HEK293 (cell line): Measurements from ENCODE around the gene PKDREJ.

ENCODE experiments used
- CTCF ChIA-PET: fragments of 350-600 bp; formaldehyde crosslinking; extraction: SDS; loops from one replicate; lab custom pipeline; 2021; ENCODE audit warnings: antibody characterized with exemption; lab: Yijun Ruan, JAX
- POLR2A ChIA-PET: fragments of 300-600 bp; formaldehyde crosslinking; extraction: SDS; loops from one replicate; lab custom pipeline; 2020; ENCODE audit warnings: antibody characterized with exemption, inconsistent platforms; lab: Yijun Ruan, JAX
- H3K27ac ChIP-seq: fragments of 200-500 bp; sonication (Bioruptor generic); 2 replicates; pipeline ENCODE4 v1.5.1; 2014; ENCODE audit warnings: low read depth, low read length, control low read depth, inconsistent platforms; ENCODE audit errors: extremely low read depth
- H3K36me3 ChIP-seq, 2 experiments: fragments of 200-500 bp in 1 of 2; sonication (Bioruptor generic) in 1 of 2; 1 replicate in 1 of 2; 2 replicates in 1 of 2; pipeline ENCODE4 v1.5.1; 2014 to 2017; ENCODE audit warnings: inconsistent platforms in 2 of 2, low read length in 2 of 2; ENCODE audit not compliant: control insufficient read depth in 2 of 2, insufficient read depth in 1 of 2
- H3K4me1 ChIP-seq: fragments of 200-500 bp; sonication (Bioruptor generic); 2 replicates; pipeline ENCODE4 v1.5.1; 2014; ENCODE audit warnings: mild to moderate bottlenecking, low read length, inconsistent platforms; ENCODE audit not compliant: control insufficient read depth, insufficient read depth
- H3K4me3 ChIP-seq: 2 replicates; pipeline ENCODE4 v1.5.1; 2011; ENCODE audit warnings: low read depth, mild to moderate bottlenecking, control low read depth, low read length, moderate library complexity
- H3K9me3 ChIP-seq: fragments of 200-500 bp; sonication (Bioruptor generic); 2 replicates; pipeline ENCODE4 v1.5.1; 2014; ENCODE audit warnings: low read depth, low read length, inconsistent platforms; ENCODE audit not compliant: control insufficient read depth, insufficient read depth
- IKZF3 ChIP-seq: fragments of 450-650 bp; IDR thresholded peaks from 2 replicates; pipeline ENCODE4 v1.5.0; 2018; ENCODE audit warnings: missing biosample characterization, mild to moderate bottlenecking, missing genetic modification characterization, moderate library complexity
- INSM2 ChIP-seq: fragments of 450-650 bp; formaldehyde crosslinking; IDR thresholded peaks from 2 replicates; pipeline ENCODE4 v1.5.1; 2016; ENCODE audit warnings: missing biosample characterization, missing genetic modification characterization
- MEIS1 ChIP-seq: sonication (generic); formaldehyde crosslinking; IDR thresholded peaks from 2 replicates; pipeline ENCODE4 v1.8.1; 2022; ENCODE audit warnings: missing genetic modification reagents, mild to moderate bottlenecking, borderline replicate concordance
- OVOL3 ChIP-seq: fragments of 450-650 bp; formaldehyde crosslinking; IDR thresholded peaks from 2 replicates; pipeline ENCODE4 v1.5.1; 2016; ENCODE audit warnings: missing biosample characterization, missing genetic modification characterization
- PBX3 ChIP-seq: sonication (generic); formaldehyde crosslinking; IDR thresholded peaks from 2 replicates; pipeline ENCODE4 v1.8.1; 2022; ENCODE audit warnings: mild to moderate bottlenecking, moderate library complexity, missing genetic modification reagents
- TCF7L2 ChIP-seq: IDR thresholded peaks from 2 replicates; pipeline ENCODE4 v1.6.1; 2011; ENCODE audit warnings: low read depth, mild to moderate bottlenecking, inconsistent platforms, low read length, moderate library complexity, borderline replicate concordance
- YY2 ChIP-seq: fragments of 450-650 bp; formaldehyde crosslinking; IDR thresholded peaks from 2 replicates; pipeline ENCODE4 v1.5.1; 2016; ENCODE audit warnings: missing biosample characterization, missing genetic modification characterization
- ZBTB17 ChIP-seq: fragments of 450-650 bp; formaldehyde crosslinking; IDR thresholded peaks from 2 replicates; pipeline ENCODE4 v1.5.1; 2016; ENCODE audit warnings: missing biosample characterization, missing genetic modification characterization
- ZNF112 ChIP-seq: fragments of 450-650 bp; formaldehyde crosslinking; IDR thresholded peaks from 2 replicates; pipeline ENCODE4 v1.5.0; 2017; ENCODE audit warnings: missing biosample characterization, missing genetic modification characterization
- ZNF121 ChIP-seq: fragments of 450-650 bp; formaldehyde crosslinking; IDR thresholded peaks from 2 replicates; pipeline ENCODE4 v1.5.1; 2016; ENCODE audit warnings: missing biosample characterization, missing genetic modification characterization
- ZNF211 ChIP-seq: fragments of 450-650 bp; formaldehyde crosslinking; IDR thresholded peaks from 2 replicates; pipeline ENCODE4 v1.5.1; 2016; ENCODE audit warnings: low read depth, missing biosample characterization, missing genetic modification characterization
- ZNF214 ChIP-seq: fragments of 450-650 bp; formaldehyde crosslinking; IDR thresholded peaks from 2 replicates; pipeline ENCODE4 v1.5.1; 2017; ENCODE audit warnings: missing biosample characterization, mild to moderate bottlenecking, missing genetic modification characterization, borderline replicate concordance
- ZNF221 ChIP-seq: fragments of 450-650 bp; formaldehyde crosslinking; IDR thresholded peaks from 2 replicates; pipeline ENCODE4 v1.5.1; 2017; ENCODE audit warnings: missing biosample characterization, missing genetic modification characterization, borderline replicate concordance
- ZNF223 ChIP-seq: fragments of 450-650 bp; formaldehyde crosslinking; IDR thresholded peaks from 2 replicates; pipeline ENCODE4 v1.5.1; 2016; ENCODE audit warnings: missing biosample characterization, missing genetic modification characterization
- ZNF23 ChIP-seq: fragments of 450-650 bp; formaldehyde crosslinking; IDR thresholded peaks from 2 replicates; pipeline ENCODE4 v1.5.1; 2016; ENCODE audit warnings: missing biosample characterization, missing genetic modification characterization, borderline replicate concordance
- ZNF26 ChIP-seq: fragments of 450-650 bp; formaldehyde crosslinking; IDR thresholded peaks from 2 replicates; pipeline ENCODE4 v1.5.1; 2016; ENCODE audit warnings: missing biosample characterization, missing genetic modification characterization
- ZNF311 ChIP-seq: fragments of 450-650 bp; formaldehyde crosslinking; IDR thresholded peaks from 2 replicates; pipeline ENCODE4 v1.5.1; 2017; ENCODE audit warnings: missing biosample characterization, missing genetic modification characterization, borderline replicate concordance
- ZNF391 ChIP-seq: fragments of 450-650 bp; formaldehyde crosslinking; IDR thresholded peaks from 2 replicates; pipeline ENCODE4 v1.5.1; 2016; ENCODE audit warnings: low read depth, missing biosample characterization, missing genetic modification characterization, borderline replicate concordance
- ZNF571 ChIP-seq: fragments of 450-650 bp; formaldehyde crosslinking; IDR thresholded peaks from 2 replicates; pipeline ENCODE4 v1.5.0; 2017; ENCODE audit warnings: missing biosample characterization, missing genetic modification characterization
- ZNF791 ChIP-seq: fragments of 450-650 bp; formaldehyde crosslinking; IDR thresholded peaks from 2 replicates; pipeline ENCODE4 v1.5.1; 2016; ENCODE audit warnings: missing biosample characterization, missing genetic modification characterization
- ZSCAN23 ChIP-seq: fragments of 450-650 bp; formaldehyde crosslinking; IDR thresholded peaks from 2 replicates; pipeline ENCODE4 v1.5.1; 2016; ENCODE audit warnings: missing biosample characterization, missing genetic modification characterization
- ZSCAN30 ChIP-seq: fragments of 450-650 bp; IDR thresholded peaks from 2 replicates; pipeline ENCODE4 v1.5.1; 2018; ENCODE audit warnings: missing biosample characterization, mild to moderate bottlenecking, missing genetic modification characterization, moderate library complexity
- TF ChIP-seq, protein P1 (sequence below): fragments of 450-650 bp; formaldehyde crosslinking; IDR thresholded peaks from 2 replicates; pipeline ENCODE4 v1.5.1; 2016; ENCODE audit warnings: missing biosample characterization, missing genetic modification characterization
- TF ChIP-seq, protein P2 (sequence below): fragments of 450-650 bp; formaldehyde crosslinking; IDR thresholded peaks from 2 replicates; pipeline ENCODE4 v1.5.1; 2017; ENCODE audit warnings: missing biosample characterization, missing genetic modification characterization

The PKDREJ gene

GRCh38 chr22:46274381-46274780, 11.2 kb upstream of the PKDREJ start:
- Histone ChIP-seq H3K9me3 (no peaks in the 10 kb centered on the region), H3K4me3 (no peak overlapping the region), H3K27ac (no peak overlapping the region), H3K4me1 (no peaks in the 10 kb centered on the region), H3K36me3 (peaks cover 20 to 86% of the 10 kb centered on the region in 2 experiments)
- CTCF ChIA-PET, result no interaction called here
- no peak for TF ChIP-seq TCF7L2
- no peak for TF ChIP-seq INSM2 (tag by site-specific recombination)
- no peak for TF ChIP-seq ZNF221 (tag by site-specific recombination)
- TF ChIP-seq ZNF311, result no peak
- no peak for TF ChIP-seq ZNF23
- TF ChIP-seq ZNF571, result no peak
- no peak for TF ChIP-seq IKZF3
- TF ChIP-seq ZNF121, result no peak
- no peak for TF ChIP-seq ZBTB17 (tag by site-specific recombination)
- no peak for TF ChIP-seq ZNF214 (tag by site-specific recombination)
- no peak for TF ChIP-seq ZNF391 (tag by site-specific recombination)
- TF ChIP-seq PBX3, result no peak
- no peak for TF ChIP-seq ZNF211 (tag by site-specific recombination)
- no peak for TF ChIP-seq ZNF112 (tag by site-specific recombination)
- no peak for TF ChIP-seq ZNF26 (tag by site-specific recombination)
- no peak for TF ChIP-seq ZSCAN30 (tag by site-specific recombination)
- TF ChIP-seq ZNF791 (tag by site-specific recombination), result no peak
- TF ChIP-seq OVOL3 (tag by site-specific recombination), result no peak
- TF ChIP-seq ZSCAN23 (tag by site-specific recombination), result no peak
- POLR2A ChIA-PET, result no interaction called here

- Histone ChIP-seq H3K9me3 (no peaks in the 10 kb centered on the region), H3K27ac (no peak overlapping the region), H3K36me3 (peaks cover 20 to 83% of the 10 kb centered on the region in 2 experiments), H3K4me1 (no peaks in the 10 kb centered on the region), H3K4me3 (no peak overlapping the region)
- ChIA-PET CTCF (no interaction called here), POLR2A (no interaction called here)
- TF ChIP-seq MEIS1 (CRISPR knock-in tag), result no peak
- TF ChIP-seq ZNF26 (tag by site-specific recombination), result no peak
- TF ChIP-seq ZNF23, result no peak
- TF ChIP-seq, protein P1, sequence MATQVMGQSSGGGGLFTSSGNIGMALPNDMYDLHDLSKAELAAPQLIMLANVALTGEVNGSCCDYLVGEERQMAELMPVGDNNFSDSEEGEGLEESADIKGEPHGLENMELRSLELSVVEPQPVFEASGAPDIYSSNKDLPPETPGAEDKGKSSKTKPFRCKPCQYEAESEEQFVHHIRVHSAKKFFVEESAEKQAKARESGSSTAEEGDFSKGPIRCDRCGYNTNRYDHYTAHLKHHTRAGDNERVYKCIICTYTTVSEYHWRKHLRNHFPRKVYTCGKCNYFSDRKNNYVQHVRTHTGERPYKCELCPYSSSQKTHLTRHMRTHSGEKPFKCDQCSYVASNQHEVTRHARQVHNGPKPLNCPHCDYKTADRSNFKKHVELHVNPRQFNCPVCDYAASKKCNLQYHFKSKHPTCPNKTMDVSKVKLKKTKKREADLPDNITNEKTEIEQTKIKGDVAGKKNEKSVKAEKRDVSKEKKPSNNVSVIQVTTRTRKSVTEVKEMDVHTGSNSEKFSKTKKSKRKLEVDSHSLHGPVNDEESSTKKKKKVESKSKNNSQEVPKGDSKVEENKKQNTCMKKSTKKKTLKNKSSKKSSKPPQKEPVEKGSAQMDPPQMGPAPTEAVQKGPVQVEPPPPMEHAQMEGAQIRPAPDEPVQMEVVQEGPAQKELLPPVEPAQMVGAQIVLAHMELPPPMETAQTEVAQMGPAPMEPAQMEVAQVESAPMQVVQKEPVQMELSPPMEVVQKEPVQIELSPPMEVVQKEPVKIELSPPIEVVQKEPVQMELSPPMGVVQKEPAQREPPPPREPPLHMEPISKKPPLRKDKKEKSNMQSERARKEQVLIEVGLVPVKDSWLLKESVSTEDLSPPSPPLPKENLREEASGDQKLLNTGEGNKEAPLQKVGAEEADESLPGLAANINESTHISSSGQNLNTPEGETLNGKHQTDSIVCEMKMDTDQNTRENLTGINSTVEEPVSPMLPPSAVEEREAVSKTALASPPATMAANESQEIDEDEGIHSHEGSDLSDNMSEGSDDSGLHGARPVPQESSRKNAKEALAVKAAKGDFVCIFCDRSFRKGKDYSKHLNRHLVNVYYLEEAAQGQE (tag by site-specific recombination), result no peak
- TF ChIP-seq, protein P2, sequence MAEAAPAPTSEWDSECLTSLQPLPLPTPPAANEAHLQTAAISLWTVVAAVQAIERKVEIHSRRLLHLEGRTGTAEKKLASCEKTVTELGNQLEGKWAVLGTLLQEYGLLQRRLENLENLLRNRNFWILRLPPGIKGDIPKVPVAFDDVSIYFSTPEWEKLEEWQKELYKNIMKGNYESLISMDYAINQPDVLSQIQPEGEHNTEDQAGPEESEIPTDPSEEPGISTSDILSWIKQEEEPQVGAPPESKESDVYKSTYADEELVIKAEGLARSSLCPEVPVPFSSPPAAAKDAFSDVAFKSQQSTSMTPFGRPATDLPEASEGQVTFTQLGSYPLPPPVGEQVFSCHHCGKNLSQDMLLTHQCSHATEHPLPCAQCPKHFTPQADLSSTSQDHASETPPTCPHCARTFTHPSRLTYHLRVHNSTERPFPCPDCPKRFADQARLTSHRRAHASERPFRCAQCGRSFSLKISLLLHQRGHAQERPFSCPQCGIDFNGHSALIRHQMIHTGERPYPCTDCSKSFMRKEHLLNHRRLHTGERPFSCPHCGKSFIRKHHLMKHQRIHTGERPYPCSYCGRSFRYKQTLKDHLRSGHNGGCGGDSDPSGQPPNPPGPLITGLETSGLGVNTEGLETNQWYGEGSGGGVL (tag by site-specific recombination), result no peak
- no peak for TF ChIP-seq ZNF223 (tag by site-specific recombination)
- no peak for TF ChIP-seq YY2
Observed at GRCh38 chr22:46273432-46274148, 10.4 kb upstream of the PKDREJ start.
